Osteocyte (in vitro differentiated cells): ENCODE data around the gene SYCP2. TPM values are rescaled to one million over a fixed set of nuclear protein-coding genes. Genes with fewer than 3 reads are reported as not detected.

ENCODE experiments used
- DNase-seq: peaks from one replicate; pipeline ENCODE4 v3.0.0; 2021; ENCODE audit warnings: mixed read lengths; ENCODE audit not compliant: unreplicated experiment; ENCODE audit errors: extremely low spot score
- H3K27ac Mint-ChIP-seq: one replicate; pipeline ENCODE4 v1.8.0; 2021; ENCODE audit warnings: mild to moderate bottlenecking, mixed read lengths; ENCODE audit not compliant: unreplicated experiment
- H3K27me3 Mint-ChIP-seq: one replicate; pipeline ENCODE4 v1.8.0; 2021; ENCODE audit warnings: mixed read lengths; ENCODE audit not compliant: unreplicated experiment
- H3K36me3 Mint-ChIP-seq: one replicate; pipeline ENCODE4 v1.8.0; 2021; ENCODE audit warnings: mixed read lengths; ENCODE audit not compliant: unreplicated experiment
- H3K4me1 Mint-ChIP-seq: one replicate; pipeline ENCODE4 v1.8.0; 2021; ENCODE audit warnings: mixed read lengths; ENCODE audit not compliant: unreplicated experiment
- H3K4me3 Mint-ChIP-seq: one replicate; pipeline ENCODE4 v1.8.0; 2021; ENCODE audit warnings: mild to moderate bottlenecking, moderate library complexity, mixed read lengths; ENCODE audit not compliant: unreplicated experiment
- H3K9me3 Mint-ChIP-seq: one replicate; pipeline ENCODE4 v1.8.0; 2021; ENCODE audit warnings: mixed read lengths; ENCODE audit not compliant: unreplicated experiment
- CTCF ChIP-seq: fragments of 200-600 bp; sonication (generic); IDR thresholded peaks from 2 replicates; pipeline ENCODE4 v1.5.0; 2021; ENCODE audit warnings: antibody characterized with exemption, mild to moderate bottlenecking, moderate library complexity
- total RNA-seq: library from RNA; stranded (reverse); gene quantifications from 2 replicates; pipeline ENCODE4 v1.2.1, GENCODE V29; 2021

Gene SYCP2
- total RNA-seq, 1 donor from 2014 or later = 2.1 TPM

- Mint-ChIP-seq H3K4me1 (peaks cover 16% of the 10 kb centered on the region), H3K4me3 (peak overlapping the region; percentile 48)
Measured at GRCh38 chr20:59931511-59932312, 1.7 kb downstream of the SYCP2 start.

GRCh38 chr20:59925899-59926298, 7.5 kb downstream of the SYCP2 start:
- no peak for DNase-seq
- peaks cover 16% of the 10 kb centered on the region for H3K4me1 Mint-ChIP-seq
- no peak overlapping the region for H3K4me3 Mint-ChIP-seq
- no peaks in the 10 kb centered on the region for H3K9me3 Mint-ChIP-seq
- no peaks in the 10 kb centered on the region for H3K36me3 Mint-ChIP-seq
- TF ChIP-seq CTCF = no peak
- peaks cover 4% of the 10 kb centered on the region for H3K27me3 Mint-ChIP-seq
- peak overlapping the region; percentile 56 for H3K27ac Mint-ChIP-seq

More at GRCh38 chr20:59931511-59932312, 1.7 kb downstream of the SYCP2 start:
- no peak for TF ChIP-seq CTCF
- no peak for DNase-seq
- no peak overlapping the region for H3K27ac Mint-ChIP-seq
- no peaks in the 10 kb centered on the region for H3K27me3 Mint-ChIP-seq
- H3K36me3 Mint-ChIP-seq = peaks cover 3% of the 10 kb centered on the region
- no peaks in the 10 kb centered on the region for H3K9me3 Mint-ChIP-seq

- no peaks in the 10 kb centered on the region for H3K36me3 Mint-ChIP-seq
- no peak for TF ChIP-seq CTCF
- no peak overlapping the region for H3K27ac Mint-ChIP-seq
- DNase-seq = no peak
- no peaks in the 10 kb centered on the region for H3K9me3 Mint-ChIP-seq
- no peak overlapping the region for H3K4me3 Mint-ChIP-seq
- peaks cover 4% of the 10 kb centered on the region for H3K27me3 Mint-ChIP-seq
- H3K4me1 Mint-ChIP-seq = peaks cover 16% of the 10 kb centered on the region
Measured at GRCh38 chr20:59925359-59925758, 8.1 kb downstream of the SYCP2 start.

GRCh38 chr20:59923514-59923913, 9.9 kb downstream of the SYCP2 start:
- H3K4me1 Mint-ChIP-seq = peaks cover 16% of the 10 kb centered on the region

More at GRCh38 chr20:59923514-59923913, 9.9 kb downstream of the SYCP2 start:
- no peak overlapping the region for H3K27ac Mint-ChIP-seq
- no peak for DNase-seq
- H3K9me3 Mint-ChIP-seq = no peaks in the 10 kb centered on the region
- H3K4me3 Mint-ChIP-seq = no peak overlapping the region
- no peaks in the 10 kb centered on the region for H3K36me3 Mint-ChIP-seq
- peaks cover 4% of the 10 kb centered on the region for H3K27me3 Mint-ChIP-seq
- no peak for TF ChIP-seq CTCF
